NCI-H748 (cell line): ENCODE data around the gene TESPA1.
"Not testable (repeated sequence)": the region's sequence is repeated elsewhere in the genome, so short reads cannot be mapped to it uniquely, and the experiment has no call there.

Source experiments
- DNase-seq: peaks from one replicate; lab custom pipeline; 2025; ENCODE audit not compliant: unreplicated experiment; lab: John Stamatoyannopoulos, UW

Gene TESPA1

GRCh38 chr12:54986773-54987172 lies 2.2 kb upstream of the TESPA1 start:
- not testable (repeated sequence) for DNase-seq

GRCh38 chr12:54983536-54984101 lies 943 bp downstream of the TESPA1 start:
- DNase-seq = no peak

- no peak for DNase-seq
These were observed 2.8 kb downstream of the TESPA1 start for GRCh38 chr12:54981796-54982195.

GRCh38 chr12:54980341-54980740 lies 4.2 kb downstream of the TESPA1 start:
- no peak for DNase-seq

- DNase-seq = no peak
These were observed 6.7 kb downstream of the TESPA1 start for GRCh38 chr12:54977857-54978256.

- DNase-seq = no peak
These were observed 7.4 kb downstream of the TESPA1 start for GRCh38 chr12:54977155-54977554.

GRCh38 chr12:54975875-54976274 lies 8.7 kb downstream of the TESPA1 start:
- DNase-seq = no peak

- DNase-seq = no peak
These were observed 9.3 kb downstream of the TESPA1 start for GRCh38 chr12:54975272-54975671.

- no peak for DNase-seq
These were observed 10.3 kb downstream of the TESPA1 start for GRCh38 chr12:54974279-54974678.

GRCh38 chr12:54973556-54973955 lies 11.0 kb downstream of the TESPA1 start:
- no peak for DNase-seq

GRCh38 chr12:54970741-54971140 lies 13.8 kb downstream of the TESPA1 start:
- no peak for DNase-seq

- DNase-seq = no peak
These were observed 16.3 kb downstream of the TESPA1 start for GRCh38 chr12:54968181-54968730.

- DNase-seq = no peak
These were observed 17.1 kb downstream of the TESPA1 start for GRCh38 chr12:54967461-54967860.

- no peak for DNase-seq
These were observed 23.4 kb downstream of the TESPA1 start for GRCh38 chr12:54961190-54961589.

- no peak for DNase-seq
These were observed 25.1 kb downstream of the TESPA1 start for GRCh38 chr12:54959291-54960018.

GRCh38 chr12:54958048-54958658 lies 26.4 kb downstream of the TESPA1 start:
- peak; percentile 78 for DNase-seq

GRCh38 chr12:54956818-54957641 lies 27.5 kb downstream of the TESPA1 start:
- DNase-seq = no peak

- DNase-seq = no peak
These were observed 28.2 kb downstream of the TESPA1 start for GRCh38 chr12:54956322-54956721.

- no peak for DNase-seq
These were observed 29.8 kb downstream of the TESPA1 start for GRCh38 chr12:54954801-54955200.

GRCh38 chr12:54954228-54954627 lies 30.3 kb downstream of the TESPA1 start:
- no peak for DNase-seq

- DNase-seq = no peak
These were observed 34.4 kb downstream of the TESPA1 start for GRCh38 chr12:54950071-54950727.
